Measurements from ENCODE around the gene SLX4IP. TPM values are rescaled to one million over a fixed set of nuclear protein-coding genes. Genes with fewer than 3 reads are reported as not detected.

Gene SLX4IP
- total RNA-seq, 1 experiment from 2014 or later, result 11.1 TPM

DNA sequence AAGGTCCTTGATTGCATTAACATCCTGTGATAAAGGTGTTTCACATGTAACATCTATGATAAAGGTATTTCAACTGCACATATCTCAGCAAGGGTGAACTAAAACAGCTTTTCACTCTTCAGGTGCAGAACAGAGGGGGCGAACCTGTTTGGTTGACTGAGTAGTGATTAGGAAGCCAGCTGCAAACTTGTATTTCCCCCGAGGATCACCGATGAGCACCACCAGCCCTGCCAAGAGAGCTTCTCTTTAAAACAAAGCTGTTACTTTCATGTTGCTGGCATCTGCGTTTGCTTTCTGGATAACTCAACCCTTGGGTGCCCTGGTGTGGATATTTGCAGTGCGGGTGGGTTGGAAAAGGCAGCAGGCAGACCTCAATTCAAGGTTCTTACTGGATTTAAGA lies 199.1 kb downstream of the SLX4IP start:
- Histone ChIP-seq H3K9ac (ENCODE audit: low read length) (no peak overlapping the region), H2AFZ (ENCODE audit: low read depth, low read length, poor library complexity, severe bottlenecking) (no peak overlapping the region), H3K4me1 (ENCODE audit: control insufficient read depth in 1 of 2, insufficient read depth in 2 of 2, low read length in 2 of 2) (no peaks in the 10 kb centered on the region), H3K79me2 (ENCODE audit: insufficient read depth, low read length) (no peaks in the 10 kb centered on the region), H3K9me3 (ENCODE audit: control insufficient read depth in 1 of 2, insufficient read depth in 1 of 2, low read depth in 1 of 2, low read length in 2 of 2) (no peaks in the 10 kb centered on the region), H3K4me2 (ENCODE audit: low read length) (no peak overlapping the region), H4K20me1 (ENCODE audit: insufficient read depth) (no peaks in the 10 kb centered on the region), H3K4me3 (replicated peaks in 1 of 2; ENCODE audit: low read depth in 1 of 2, low read length in 2 of 2) (no peak overlapping the region), H3K36me3 (ENCODE audit: control insufficient read depth in 1 of 2, insufficient read depth in 2 of 2, low read length in 2 of 2) (peaks cover 2 to 6% of the 10 kb centered on the region in 2 experiments; a peak in 3 of 4 replicates), H3K9me2 (ENCODE audit: insufficient read depth) (no peaks in the 10 kb centered on the region), H3K27me3 (ENCODE audit: insufficient read depth, low read length) (no peaks in the 10 kb centered on the region), H3K27ac (ENCODE audit: low read depth, low read length) (no peak overlapping the region)
- BruUV-seq (replicated peaks), result no TSS peak
- intact Hi-C loops (cut with micrococcal nuclease), result no loop called here
- ChIA-PET POLR2A (no interaction called here), CTCF (no interaction called here), RAD21 (ENCODE audit: low non-redundant PET in 1 of 2, low total read pairs in 2 of 2, uncharacterized antibody in 2 of 2, unreplicated experiment in 2 of 2) (no interaction called here)
- TF ChIP-seq, protein P1, sequence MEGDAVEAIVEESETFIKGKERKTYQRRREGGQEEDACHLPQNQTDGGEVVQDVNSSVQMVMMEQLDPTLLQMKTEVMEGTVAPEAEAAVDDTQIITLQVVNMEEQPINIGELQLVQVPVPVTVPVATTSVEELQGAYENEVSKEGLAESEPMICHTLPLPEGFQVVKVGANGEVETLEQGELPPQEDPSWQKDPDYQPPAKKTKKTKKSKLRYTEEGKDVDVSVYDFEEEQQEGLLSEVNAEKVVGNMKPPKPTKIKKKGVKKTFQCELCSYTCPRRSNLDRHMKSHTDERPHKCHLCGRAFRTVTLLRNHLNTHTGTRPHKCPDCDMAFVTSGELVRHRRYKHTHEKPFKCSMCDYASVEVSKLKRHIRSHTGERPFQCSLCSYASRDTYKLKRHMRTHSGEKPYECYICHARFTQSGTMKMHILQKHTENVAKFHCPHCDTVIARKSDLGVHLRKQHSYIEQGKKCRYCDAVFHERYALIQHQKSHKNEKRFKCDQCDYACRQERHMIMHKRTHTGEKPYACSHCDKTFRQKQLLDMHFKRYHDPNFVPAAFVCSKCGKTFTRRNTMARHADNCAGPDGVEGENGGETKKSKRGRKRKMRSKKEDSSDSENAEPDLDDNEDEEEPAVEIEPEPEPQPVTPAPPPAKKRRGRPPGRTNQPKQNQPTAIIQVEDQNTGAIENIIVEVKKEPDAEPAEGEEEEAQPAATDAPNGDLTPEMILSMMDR (IDR thresholded peaks at IDR 0.05 in 2 of 3, conservative IDR thresholded peaks at IDR 0.05 in 1 of 3; ENCODE audit: borderline replicate concordance in 1 of 3, insufficient read depth in 1 of 3, low read depth in 2 of 3, low read length in 2 of 3), result no peak
- TF ChIP-seq SP1 (IDR thresholded peaks at IDR 0.05; ENCODE audit: low read depth), result no peak
- TF ChIP-seq RAD21 (IDR thresholded peaks at IDR 0.05; ENCODE audit: low read depth), result no peak
- TF ChIP-seq CEBPB (IDR thresholded peaks at IDR 0.05; ENCODE audit: low read depth), result no peak
- TF ChIP-seq, protein P2, sequence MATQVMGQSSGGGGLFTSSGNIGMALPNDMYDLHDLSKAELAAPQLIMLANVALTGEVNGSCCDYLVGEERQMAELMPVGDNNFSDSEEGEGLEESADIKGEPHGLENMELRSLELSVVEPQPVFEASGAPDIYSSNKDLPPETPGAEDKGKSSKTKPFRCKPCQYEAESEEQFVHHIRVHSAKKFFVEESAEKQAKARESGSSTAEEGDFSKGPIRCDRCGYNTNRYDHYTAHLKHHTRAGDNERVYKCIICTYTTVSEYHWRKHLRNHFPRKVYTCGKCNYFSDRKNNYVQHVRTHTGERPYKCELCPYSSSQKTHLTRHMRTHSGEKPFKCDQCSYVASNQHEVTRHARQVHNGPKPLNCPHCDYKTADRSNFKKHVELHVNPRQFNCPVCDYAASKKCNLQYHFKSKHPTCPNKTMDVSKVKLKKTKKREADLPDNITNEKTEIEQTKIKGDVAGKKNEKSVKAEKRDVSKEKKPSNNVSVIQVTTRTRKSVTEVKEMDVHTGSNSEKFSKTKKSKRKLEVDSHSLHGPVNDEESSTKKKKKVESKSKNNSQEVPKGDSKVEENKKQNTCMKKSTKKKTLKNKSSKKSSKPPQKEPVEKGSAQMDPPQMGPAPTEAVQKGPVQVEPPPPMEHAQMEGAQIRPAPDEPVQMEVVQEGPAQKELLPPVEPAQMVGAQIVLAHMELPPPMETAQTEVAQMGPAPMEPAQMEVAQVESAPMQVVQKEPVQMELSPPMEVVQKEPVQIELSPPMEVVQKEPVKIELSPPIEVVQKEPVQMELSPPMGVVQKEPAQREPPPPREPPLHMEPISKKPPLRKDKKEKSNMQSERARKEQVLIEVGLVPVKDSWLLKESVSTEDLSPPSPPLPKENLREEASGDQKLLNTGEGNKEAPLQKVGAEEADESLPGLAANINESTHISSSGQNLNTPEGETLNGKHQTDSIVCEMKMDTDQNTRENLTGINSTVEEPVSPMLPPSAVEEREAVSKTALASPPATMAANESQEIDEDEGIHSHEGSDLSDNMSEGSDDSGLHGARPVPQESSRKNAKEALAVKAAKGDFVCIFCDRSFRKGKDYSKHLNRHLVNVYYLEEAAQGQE (IDR thresholded peaks at IDR 0.05; ENCODE audit: low read depth), result no peak
- TF ChIP-seq POLR2AphosphoS5 (IDR thresholded peaks at IDR 0.05; ENCODE audit: low read depth, low read length), result no peak
- no peak for TF ChIP-seq ELF1 (IDR thresholded peaks at IDR 0.05; ENCODE audit: borderline replicate concordance, low read depth)
- TF ChIP-seq CBX3 (IDR thresholded peaks at IDR 0.05; ENCODE audit: low read depth), result no peak
- TF ChIP-seq, protein P3, sequence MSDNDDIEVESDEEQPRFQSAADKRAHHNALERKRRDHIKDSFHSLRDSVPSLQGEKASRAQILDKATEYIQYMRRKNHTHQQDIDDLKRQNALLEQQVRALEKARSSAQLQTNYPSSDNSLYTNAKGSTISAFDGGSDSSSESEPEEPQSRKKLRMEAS (IDR thresholded peaks at IDR 0.05), result no peak
- no peak for TF ChIP-seq YY1 (IDR thresholded peaks at IDR 0.05; ENCODE audit: extremely low read depth, insufficient replicate concordance, low read depth, low read length)
- TF ChIP-seq SRF (IDR thresholded peaks at IDR 0.05; ENCODE audit: low read depth), result no peak
- TF ChIP-seq POLR2A (IDR thresholded peaks at IDR 0.05; ENCODE audit: borderline replicate concordance, extremely low read depth, insufficient read depth, insufficient read length), result no peak
- TF ChIP-seq EZH2phosphoT487 (IDR thresholded peaks at IDR 0.05; ENCODE audit: borderline replicate concordance), result no peak
- no peak for TF ChIP-seq EGR1 (IDR thresholded peaks at IDR 0.05; ENCODE audit: low read depth)
- TF ChIP-seq, protein P4, sequence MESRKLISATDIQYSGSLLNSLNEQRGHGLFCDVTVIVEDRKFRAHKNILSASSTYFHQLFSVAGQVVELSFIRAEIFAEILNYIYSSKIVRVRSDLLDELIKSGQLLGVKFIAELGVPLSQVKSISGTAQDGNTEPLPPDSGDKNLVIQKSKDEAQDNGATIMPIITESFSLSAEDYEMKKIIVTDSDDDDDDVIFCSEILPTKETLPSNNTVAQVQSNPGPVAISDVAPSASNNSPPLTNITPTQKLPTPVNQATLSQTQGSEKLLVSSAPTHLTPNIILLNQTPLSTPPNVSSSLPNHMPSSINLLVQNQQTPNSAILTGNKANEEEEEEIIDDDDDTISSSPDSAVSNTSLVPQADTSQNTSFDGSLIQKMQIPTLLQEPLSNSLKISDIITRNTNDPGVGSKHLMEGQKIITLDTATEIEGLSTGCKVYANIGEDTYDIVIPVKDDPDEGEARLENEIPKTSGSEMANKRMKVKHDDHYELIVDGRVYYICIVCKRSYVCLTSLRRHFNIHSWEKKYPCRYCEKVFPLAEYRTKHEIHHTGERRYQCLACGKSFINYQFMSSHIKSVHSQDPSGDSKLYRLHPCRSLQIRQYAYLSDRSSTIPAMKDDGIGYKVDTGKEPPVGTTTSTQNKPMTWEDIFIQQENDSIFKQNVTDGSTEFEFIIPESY (IDR thresholded peaks at IDR 0.05; ENCODE audit: extremely low read depth, insufficient replicate concordance, low read length), result no peak
- TF ChIP-seq ZFX (IDR thresholded peaks at IDR 0.05), result no peak
- TF ChIP-seq, protein P5, sequence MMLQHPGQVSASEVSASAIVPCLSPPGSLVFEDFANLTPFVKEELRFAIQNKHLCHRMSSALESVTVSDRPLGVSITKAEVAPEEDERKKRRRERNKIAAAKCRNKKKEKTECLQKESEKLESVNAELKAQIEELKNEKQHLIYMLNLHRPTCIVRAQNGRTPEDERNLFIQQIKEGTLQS (IDR thresholded peaks at IDR 0.05), result no peak
- TF ChIP-seq TCF7L2 (IDR thresholded peaks at IDR 0.05; ENCODE audit: borderline replicate concordance, extremely low read depth, insufficient read depth, insufficient read length), result no peak
- ATAC-seq (no peak), DNase-seq (ENCODE audit: low read depth, low spot score) (no peak)

All from HCT116 (cell line).